Muscle of arm (tissue), 14 donors: Measurements from ENCODE around the gene LACTB. TPM values are rescaled to one million over a fixed set of nuclear protein-coding genes. Genes with fewer than 3 reads are reported as not detected.
A peak's percentile ranks its signal among the peaks of the same experiment; 100 is the strongest.

Experiments used
- DNase-seq: peaks from one replicate; pipeline ENCODE4 v3.0.0-alpha.2; 2013
- long read RNA-seq, 11 donors: transcript quantifications; one replicate each; lab custom pipeline, GENCODE V29; 2026
- polyA plus RNA-seq, 12 donors: library from polyadenylated mRNA; unstranded; fragments of 120-200 nt; gene quantifications; one replicate each; pipeline ENCODE4 v1.2.1, GENCODE V29; 2013; ENCODE audit not compliant: insufficient read length in 12 of 12

The LACTB gene
- 10 to 100 TPM in 11 of 12 donors, not detected in 1; 16.2 to 35.3 (median 18.4) TPM for polyA plus RNA-seq
- long read RNA-seq, donor 1, partial matches to known transcripts: 7 of 13 reads
- long read RNA-seq, donor 1, other reads (novel, unspliced or antisense): 0 of 13 reads
- long read RNA-seq, donor 2, transcript LACTB-201 (6 exons, 1,972 nt): major isoform, 5 of 5 reads
- long read RNA-seq, donor 2, partial matches to known transcripts: 0 of 5 reads
- long read RNA-seq, donor 2, other reads (novel, unspliced or antisense): 0 of 5 reads
- long read RNA-seq, donor 3, partial matches to known transcripts: 0 of 1 reads
- long read RNA-seq, donor 3, other reads (novel, unspliced or antisense): 0 of 1 reads
- long read RNA-seq, donor 4, partial matches to known transcripts: 0 of 1 reads
- long read RNA-seq, donor 4, other reads (novel, unspliced or antisense): 0 of 1 reads
- long read RNA-seq, donor 5, transcript LACTB-201 (6 exons, 1,972 nt): major isoform, 11 of 13 reads
- long read RNA-seq, donor 5, partial matches to known transcripts: 0 of 13 reads
- long read RNA-seq, donor 5, other reads (novel, unspliced or antisense): 0 of 13 reads
- long read RNA-seq, donor 6, partial matches to known transcripts: 0 of 1 reads
- long read RNA-seq, donor 6, other reads (novel, unspliced or antisense): 0 of 1 reads
- long read RNA-seq, donor 7, partial matches to known transcripts: 0 of 5 reads
- long read RNA-seq, donor 7, other reads (novel, unspliced or antisense): 0 of 5 reads
- long read RNA-seq, donor 8, transcript LACTB-201 (6 exons, 1,972 nt): major isoform, 7 of 8 reads
- long read RNA-seq, donor 8, partial matches to known transcripts: 0 of 8 reads
- long read RNA-seq, donor 8, other reads (novel, unspliced or antisense): 0 of 8 reads
- long read RNA-seq, donor 9, partial matches to known transcripts: 0 of 5 reads
- long read RNA-seq, donor 9, other reads (novel, unspliced or antisense): 0 of 5 reads
- long read RNA-seq, donor 10, partial matches to known transcripts: 0 of 5 reads
- long read RNA-seq, donor 10, other reads (novel, unspliced or antisense): 0 of 5 reads
- long read RNA-seq, donor 11, partial matches to known transcripts: 0 of 1 reads
- long read RNA-seq, donor 11, other reads (novel, unspliced or antisense): 0 of 1 reads

DNA sequence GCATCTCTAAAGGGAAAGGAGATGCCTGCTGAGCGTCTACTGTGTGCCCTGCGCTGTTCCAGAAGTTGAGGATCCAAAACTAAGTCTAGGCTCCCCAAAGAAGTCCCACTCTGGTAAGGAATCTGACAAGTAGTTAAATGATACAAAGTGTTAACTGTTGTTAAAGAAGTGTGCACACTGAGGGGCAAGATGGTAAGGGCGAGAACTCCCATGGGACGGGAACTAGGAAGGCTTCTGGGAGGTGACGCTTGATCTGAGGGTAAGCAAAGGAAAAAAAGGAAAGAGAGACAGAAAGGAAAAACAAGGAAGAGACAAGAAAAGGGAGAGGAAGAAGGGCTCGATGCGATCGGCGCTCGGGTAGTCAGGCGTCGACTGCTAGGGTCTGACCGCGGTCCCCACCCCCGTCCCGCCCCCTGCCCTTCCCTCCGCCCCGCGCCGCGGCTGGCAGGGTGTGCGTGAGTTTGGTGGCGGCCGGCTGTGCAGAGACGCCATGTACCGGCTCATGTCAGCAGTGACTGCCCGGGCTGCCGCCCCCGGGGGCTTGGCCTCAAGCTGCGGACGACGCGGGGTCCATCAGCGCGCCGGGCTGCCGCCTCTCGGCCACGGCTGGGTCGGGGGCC, at the start of gene LACTB:
LACTB (plus strand) TSS at position 480 of the 620 bp plus-strand sequence; CDS start at position 491, 11 bp downstream.
- peak; percentile 90 for DNase-seq

DNA sequence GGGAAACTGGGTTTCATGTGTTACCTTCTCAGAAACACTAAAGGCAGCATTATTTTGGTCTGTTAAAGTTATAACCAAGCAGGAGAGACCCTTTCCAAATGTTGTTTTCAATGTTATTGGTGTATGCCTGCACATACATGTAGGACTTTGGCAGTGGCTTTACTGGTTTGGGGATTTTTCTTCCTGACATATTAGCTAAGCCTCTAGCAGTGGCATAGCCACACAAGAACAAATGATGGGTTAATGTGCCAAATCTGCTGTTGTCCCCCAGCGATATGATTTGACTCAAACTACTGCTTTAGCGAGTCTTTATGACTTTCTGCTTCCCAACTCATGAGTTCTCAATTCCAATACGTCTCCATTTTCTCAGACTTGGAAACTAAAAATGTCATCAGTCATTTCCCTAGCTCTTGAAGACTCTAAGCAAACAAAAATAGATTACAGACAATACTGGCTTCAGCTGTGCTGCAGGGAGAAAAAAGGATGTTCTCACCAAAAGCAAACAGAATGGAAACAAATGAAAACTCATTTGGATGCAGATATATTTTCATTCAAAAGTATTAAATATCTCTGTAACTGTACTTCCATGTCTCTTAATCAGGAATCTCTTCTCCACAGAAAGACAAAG, 49.5 kb upstream of the LACTB start:
- no peak for DNase-seq

DNA sequence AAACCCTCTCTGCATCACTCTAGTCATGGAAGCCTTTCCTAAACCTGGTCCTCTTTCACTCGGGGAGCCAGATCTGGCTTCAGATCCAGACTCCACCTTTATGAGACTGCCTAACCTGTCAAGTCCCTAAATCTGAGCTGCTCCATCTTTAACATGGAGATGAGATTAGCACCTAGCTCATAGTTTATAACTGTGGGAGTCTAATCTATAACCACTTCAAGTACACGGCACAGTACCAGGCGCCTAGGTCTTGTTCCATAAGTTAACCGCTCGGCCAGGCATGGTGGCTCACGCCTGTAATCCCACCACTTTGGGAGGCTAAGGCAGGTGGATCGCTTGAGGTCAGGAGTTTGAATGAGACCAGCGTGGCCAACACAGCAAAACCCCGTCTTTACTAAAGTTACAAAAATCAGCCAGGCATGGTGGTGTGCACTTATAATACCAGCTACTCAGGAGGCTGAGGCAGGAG, 48.8 kb upstream of the LACTB start:
- DNase-seq: no peak

GRCh38 chr15:63073497-63074172, 48.0 kb upstream of the LACTB start:
- no peak for DNase-seq

GRCh38 chr15:63075015-63075983, 46.4 kb upstream of the LACTB start:
- no peak for DNase-seq

- no peak for DNase-seq
Measured at GRCh38 chr15:63075984-63076713, 45.5 kb upstream of the LACTB start.

DNA sequence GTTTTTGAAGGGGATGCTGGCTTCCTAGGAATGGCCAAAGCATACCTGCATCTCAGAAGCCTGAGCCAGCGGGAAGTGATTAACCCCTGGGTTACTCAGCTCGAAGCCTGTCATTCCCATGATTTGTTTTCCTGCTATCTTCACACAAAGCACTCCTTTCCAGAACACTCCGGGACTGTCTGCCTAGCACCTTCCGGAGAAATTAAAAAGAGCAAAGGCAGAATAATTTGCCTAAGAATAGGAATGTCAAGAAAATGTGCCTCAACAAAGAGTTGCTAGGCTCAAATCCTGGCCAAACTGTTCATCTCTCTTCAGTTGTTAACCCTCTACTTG, 45.0 kb upstream of the LACTB start:
- DNase-seq: no peak

GRCh38 chr15:63077952-63078351, 43.7 kb upstream of the LACTB start:
- DNase-seq: no peak

DNA sequence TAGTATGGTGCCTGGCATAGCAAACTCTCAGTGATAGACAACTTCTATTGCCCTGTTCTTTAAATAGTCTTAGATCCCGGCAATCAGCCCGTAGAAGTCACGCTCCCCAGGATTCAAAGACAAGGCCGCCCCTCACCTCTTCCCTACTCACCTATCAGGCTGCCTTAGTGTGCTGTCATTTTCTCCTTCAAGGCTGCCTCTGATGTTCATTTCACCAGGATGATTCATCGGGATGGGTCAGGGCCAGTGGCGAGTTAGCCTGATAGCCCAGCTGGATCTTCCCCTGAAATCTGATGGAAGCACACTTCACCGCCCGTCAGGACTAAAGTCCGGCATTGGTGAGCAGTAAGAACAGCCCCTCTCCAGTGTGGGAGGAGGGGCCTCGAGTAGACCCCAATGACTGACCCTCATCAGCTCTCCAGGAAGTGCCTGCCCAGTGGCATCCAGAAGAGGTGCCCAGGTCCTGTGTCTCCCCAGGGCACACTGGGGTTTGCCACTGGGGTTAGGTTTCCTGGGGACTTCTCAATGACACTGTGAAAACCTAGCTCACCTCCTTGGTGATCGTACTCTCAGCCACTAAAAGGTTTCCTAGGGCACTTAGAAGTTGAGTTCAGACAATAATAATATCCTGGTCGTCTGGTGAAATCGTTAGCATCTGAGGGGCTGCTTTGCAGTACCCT, 41.6 kb upstream of the LACTB start:
- no peak for DNase-seq

DNA sequence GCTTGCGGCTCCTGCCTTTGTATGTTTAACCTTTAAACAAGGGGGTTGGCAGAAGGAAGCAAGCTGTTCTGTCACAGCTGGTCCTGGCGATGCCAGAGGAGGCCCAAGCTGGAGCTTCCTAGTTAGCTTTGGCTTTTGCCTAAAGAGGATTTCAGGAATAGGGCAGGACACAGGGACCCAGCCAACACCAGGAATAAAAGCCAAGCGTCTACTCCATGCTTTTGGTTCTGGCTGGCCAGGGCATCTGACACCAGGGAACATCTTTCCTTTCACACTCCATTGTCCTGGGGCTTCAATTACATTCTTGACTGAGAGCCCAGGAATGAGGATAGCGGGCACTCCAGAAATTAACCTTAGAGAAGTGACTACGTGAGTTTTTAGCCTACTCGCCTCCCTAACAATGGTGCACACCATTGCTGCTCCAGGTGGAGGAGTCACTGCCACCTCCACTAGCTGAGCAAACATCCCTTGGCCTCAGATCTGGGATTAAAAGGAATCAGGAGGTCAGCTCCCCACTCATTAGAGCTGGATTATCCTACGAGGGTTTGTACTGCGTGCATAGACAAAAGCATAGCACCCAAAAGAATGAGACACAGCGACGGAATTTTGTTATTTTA, 40.9 kb upstream of the LACTB start:
- no peak for DNase-seq

- no peak for DNase-seq
Measured at GRCh38 chr15:63082366-63082765, 39.3 kb upstream of the LACTB start.

DNA sequence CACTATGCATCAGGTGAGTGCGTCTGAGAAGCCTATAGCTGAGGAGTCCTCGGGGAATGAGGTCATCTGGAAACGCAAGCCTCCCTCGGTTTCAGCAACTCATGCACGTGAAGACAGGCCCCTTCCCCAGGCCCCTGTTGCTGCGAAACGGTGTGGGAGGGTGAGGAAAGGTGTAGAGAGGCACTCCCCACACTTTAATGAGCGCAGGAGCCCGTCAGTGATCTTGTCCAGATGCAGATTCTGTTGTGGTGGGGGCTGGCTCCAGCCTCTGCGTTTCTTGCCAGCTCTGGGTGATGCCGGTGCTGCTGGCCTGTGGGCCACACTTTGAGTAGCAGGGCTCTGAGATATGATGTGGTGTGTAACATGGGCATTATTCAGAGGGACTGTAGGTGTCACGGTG, 38.6 kb upstream of the LACTB start:
- DNase-seq: no peak

DNA sequence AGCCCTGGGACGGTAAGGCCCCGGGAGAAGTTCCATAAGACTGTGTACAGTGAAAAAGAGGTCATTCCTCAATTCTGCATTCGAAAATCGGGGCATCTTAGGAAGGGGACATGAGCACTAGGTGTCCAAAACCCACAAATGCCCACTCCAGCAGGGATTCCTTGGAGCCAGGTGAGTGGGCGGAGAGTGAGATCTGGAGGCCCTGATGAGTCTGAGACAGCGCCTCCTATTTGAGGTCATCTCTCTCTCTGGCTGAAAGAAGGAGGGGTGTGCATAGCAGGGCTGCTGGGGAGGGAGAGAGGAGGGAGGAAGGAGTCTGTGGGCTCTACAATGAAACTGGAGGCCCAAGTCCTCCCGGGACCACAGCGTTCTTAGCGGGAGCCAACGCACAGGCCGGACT, 38.1 kb upstream of the LACTB start:
- DNase-seq: no peak

DNA sequence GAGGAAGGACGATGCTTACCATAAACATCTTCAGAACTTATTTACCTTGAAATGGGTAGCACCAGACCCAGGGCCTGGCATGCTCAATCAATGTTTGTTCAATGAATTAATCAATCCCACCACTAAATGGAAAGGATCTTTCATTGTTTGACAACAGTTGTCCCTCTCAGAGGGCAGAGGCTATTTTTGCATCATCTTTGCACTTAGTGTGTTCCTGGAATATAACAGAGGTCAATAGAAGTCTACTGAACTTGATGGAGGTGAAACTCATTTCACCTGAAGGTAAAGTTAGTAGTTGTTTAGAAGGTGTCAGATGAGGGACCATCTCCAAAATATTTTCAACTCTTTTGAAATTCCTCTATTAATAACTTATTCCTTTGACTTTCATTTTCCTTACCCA, 36.9 kb upstream of the LACTB start:
- no peak for DNase-seq

DNA sequence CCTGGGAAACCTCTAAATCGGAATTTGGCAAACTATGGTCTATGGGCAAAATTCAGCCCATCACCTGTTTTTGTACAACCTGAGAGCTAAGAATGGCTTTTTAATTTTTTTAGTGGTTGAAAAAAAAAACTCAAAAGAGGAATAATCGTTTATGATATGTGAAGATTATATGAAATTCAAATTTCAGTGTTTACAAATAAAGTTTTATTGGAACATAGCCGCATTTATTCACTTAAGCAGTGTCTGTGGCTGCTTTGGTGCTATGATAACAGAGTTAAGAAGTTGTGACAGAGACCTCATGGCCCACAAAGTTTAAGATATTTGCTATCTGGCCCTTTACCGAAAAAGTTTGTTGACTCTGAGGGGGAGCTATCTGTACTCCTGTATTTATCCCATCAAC, 36.4 kb upstream of the LACTB start:
- DNase-seq: no peak

GRCh38 chr15:63086271-63086670, 35.4 kb upstream of the LACTB start:
- DNase-seq: no peak

- no peak for DNase-seq
Measured at GRCh38 chr15:63086947-63087346, 34.7 kb upstream of the LACTB start.
